ENCODE data around the gene GAS5.

GRCh38 chr1:173915596-173915995, 47.8 kb upstream of the GAS5 start:
- TF ChIP-seq EZH2 (IDR thresholded peaks at IDR 0.05; ENCODE audit: insufficient read depth, poor library complexity, severe bottlenecking) (no peak), EZH2phosphoT487 (IDR thresholded peaks at IDR 0.05; ENCODE audit: insufficient read depth, low read depth) (no peak)

Data from GM23248 (cell line).